NCI-H2227 (cell line): Measurements from ENCODE around the gene NTM.

Source experiments
- DNase-seq: peaks from one replicate; lab custom pipeline; 2025; ENCODE audit not compliant: unreplicated experiment; lab: John Stamatoyannopoulos, UW

The NTM gene

GRCh38 chr11:132154781-132155180 is 784.4 kb downstream of the NTM start:
- DNase-seq: no peak

GRCh38 chr11:132158091-132158490 is 787.7 kb downstream of the NTM start:
- no peak for DNase-seq

GRCh38 chr11:132158696-132159095 is 788.3 kb downstream of the NTM start:
- no peak for DNase-seq

GRCh38 chr11:132161403-132162078 is 791.1 kb downstream of the NTM start:
- DNase-seq: no peak

- no peak for DNase-seq
These were observed 798.0 kb downstream of the NTM start for GRCh38 chr11:132168344-132168981.

- DNase-seq: no peak
These were observed 800.6 kb downstream of the NTM start for GRCh38 chr11:132171031-132171430.

GRCh38 chr11:132174362-132175255 is 804.2 kb downstream of the NTM start:
- no peak for DNase-seq

GRCh38 chr11:132177106-132177505 is 806.7 kb downstream of the NTM start:
- DNase-seq: no peak

GRCh38 chr11:132184079-132184478 is 813.7 kb downstream of the NTM start:
- no peak for DNase-seq

- DNase-seq: peak; percentile 34
These were observed 815.5 kb downstream of the NTM start for GRCh38 chr11:132185726-132186592.

- peak; percentile 2 for DNase-seq
These were observed 816.3 kb downstream of the NTM start for GRCh38 chr11:132186699-132187098.

GRCh38 chr11:132187386-132187785 is 817.0 kb downstream of the NTM start:
- no peak for DNase-seq

GRCh38 chr11:132187814-132188213 is 817.4 kb downstream of the NTM start:
- DNase-seq: no peak

- DNase-seq: no peak
These were observed 826.5 kb downstream of the NTM start for GRCh38 chr11:132196928-132197327.

GRCh38 chr11:132200353-132200936 is 830.0 kb downstream of the NTM start:
- DNase-seq: peak; percentile 59

- no peak for DNase-seq
These were observed 832.2 kb downstream of the NTM start for GRCh38 chr11:132202621-132203020.

GRCh38 chr11:132205006-132205405 is 834.6 kb downstream of the NTM start:
- DNase-seq: no peak

- no peak for DNase-seq
These were observed 835.1 kb downstream of the NTM start for GRCh38 chr11:132205496-132205895.

GRCh38 chr11:132206993-132207392 is 836.6 kb downstream of the NTM start:
- no peak for DNase-seq

- peak; percentile 4 for DNase-seq
These were observed 838.2 kb downstream of the NTM start for GRCh38 chr11:132208477-132209055.
